Fibroblast of lung (primary cell): Measurements from ENCODE around the gene ATP8A2. TPM values are rescaled to one million over a fixed set of nuclear protein-coding genes. Genes with fewer than 3 reads are reported as not detected.

Source experiments
- DNase-seq, 2 donors: peaks; one replicate each; pipeline versions ENCODE4 v3.0.0 to v3.0.0-alpha.2; 2010; ENCODE audit warnings: low read depth in 2 of 2
- H2AFZ ChIP-seq: 2 replicates; pipeline ENCODE4 v1.5.1; 2012; ENCODE audit warnings: low read length, control low read depth, inconsistent platforms
- H3K27ac ChIP-seq: 2 replicates; pipeline ENCODE4 v1.5.1; 2011; ENCODE audit warnings: low read length, control low read depth; ENCODE audit not compliant: insufficient read depth
- H3K27me3 ChIP-seq: 2 replicates; pipeline ENCODE4 v1.5.1; 2011; ENCODE audit warnings: mild to moderate bottlenecking, low read length; ENCODE audit not compliant: control insufficient read depth, insufficient read depth
- H3K36me3 ChIP-seq: 2 replicates; pipeline ENCODE4 v1.5.1; 2011; ENCODE audit warnings: low read length; ENCODE audit not compliant: control insufficient read depth, insufficient read depth
- H3K4me1 ChIP-seq: 2 replicates; pipeline ENCODE4 v1.5.1; 2011; ENCODE audit warnings: low read length; ENCODE audit not compliant: control insufficient read depth, insufficient read depth; ENCODE audit errors: extremely low read depth
- H3K4me2 ChIP-seq: 2 replicates; pipeline ENCODE4 v1.5.1; 2011; ENCODE audit warnings: low read length, control low read depth; ENCODE audit not compliant: insufficient read depth; ENCODE audit errors: extremely low read depth
- H3K4me3 ChIP-seq, 4 experiments: fragments of 200-600 bp in 1 of 4; sonication (generic) in 1 of 4; replicated peaks in 1 of 4; 2 replicates each; pipeline ENCODE4 v1.5.1; 2011 to 2016; ENCODE audit warnings: low read length in 4 of 4, low read depth in 3 of 4, mild to moderate bottlenecking in 3 of 4, control low read depth in 2 of 4, inconsistent platforms in 1 of 4, mixed read lengths in 1 of 4; ENCODE audit not compliant: insufficient read depth in 1 of 4; ENCODE audit errors: control extremely low read depth in 1 of 4
- H3K79me2 ChIP-seq: 2 replicates; pipeline ENCODE4 v1.5.1; 2012; ENCODE audit warnings: mild to moderate bottlenecking, low read length, inconsistent platforms; ENCODE audit not compliant: control insufficient read depth, insufficient read depth
- H3K9ac ChIP-seq: 2 replicates; pipeline ENCODE4 v1.5.1; 2011; ENCODE audit warnings: mild to moderate bottlenecking, low read length, control low read depth; ENCODE audit not compliant: insufficient read depth
- H3K9me3 ChIP-seq: 2 replicates; pipeline ENCODE4 v1.5.1; 2012; ENCODE audit warnings: low read depth, low read length; ENCODE audit not compliant: control insufficient read depth, insufficient read depth
- H4K20me1 ChIP-seq: 2 replicates; pipeline ENCODE4 v1.5.1; 2011; ENCODE audit warnings: low read length; ENCODE audit not compliant: control insufficient read depth, insufficient read depth; ENCODE audit errors: extremely low read depth
- EZH2 ChIP-seq: IDR thresholded peaks from 2 replicates; pipeline ENCODE4 v1.5.1; 2012; ENCODE audit warnings: low read length, control low read depth, mild to moderate bottlenecking; ENCODE audit errors: missing control alignments
- polyA plus RNA-seq, 2 donors: library from polyadenylated mRNA; depleted of rRNA in 1 of 2; stranded (reverse) in 1 of 2; unstranded in 1 of 2; fragments of >200 nt; gene quantifications; 2 replicates each; pipeline ENCODE4 v1.2.1, GENCODE V29; 2011 to 2012; ENCODE audit warnings: missing spikeins in 1 of 2
- total RNA-seq: library from RNA; depleted of rRNA; stranded (reverse); fragments of >200 nt; gene quantifications from 2 replicates; pipeline ENCODE4 v1.2.1, GENCODE V29; 2014
- TF ChIP-seq, protein P1 (sequence below), 2 donors: IDR thresholded peaks in 1 of 2; conservative IDR thresholded peaks in 1 of 2; 1 replicate in 1 of 2; 2 replicates in 1 of 2; pipeline ENCODE4 v1.5.1; 2011 to 2012; ENCODE audit warnings: low read length in 2 of 2, control low read depth in 1 of 2, inconsistent platforms in 1 of 2, low read depth in 1 of 2, mild to moderate bottlenecking in 1 of 2

The ATP8A2 gene
- total and polyA plus RNA-seq, 2 donors (not counting 1 experiment from before 2014, with no cell fraction given) = under 0.01 to 0.01 TPM

DNA sequence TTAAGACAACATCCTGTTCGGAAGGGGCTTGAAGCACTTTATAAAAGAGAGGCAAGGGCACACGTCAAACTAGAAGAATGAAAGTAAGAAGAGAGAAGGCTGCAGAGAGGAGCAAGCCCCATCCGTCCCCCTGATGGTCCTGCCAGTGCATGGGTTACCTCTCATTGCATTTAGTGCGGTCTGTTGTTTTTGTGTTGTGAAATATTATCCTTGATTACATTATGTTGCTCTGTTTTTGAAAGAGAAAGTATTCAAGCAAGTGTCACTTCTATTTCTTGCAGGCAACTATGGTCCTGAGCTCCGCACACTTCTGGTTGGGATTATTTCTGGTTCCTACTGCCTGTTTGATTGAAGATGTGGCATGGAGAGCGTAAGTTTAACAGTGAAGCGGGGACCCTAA is 589.5 kb downstream of the ATP8A2 start:
- no peak overlapping the region for H3K4me2 ChIP-seq
- no peak for DNase-seq
- no peaks in the 10 kb centered on the region for H3K9me3 ChIP-seq

DNA sequence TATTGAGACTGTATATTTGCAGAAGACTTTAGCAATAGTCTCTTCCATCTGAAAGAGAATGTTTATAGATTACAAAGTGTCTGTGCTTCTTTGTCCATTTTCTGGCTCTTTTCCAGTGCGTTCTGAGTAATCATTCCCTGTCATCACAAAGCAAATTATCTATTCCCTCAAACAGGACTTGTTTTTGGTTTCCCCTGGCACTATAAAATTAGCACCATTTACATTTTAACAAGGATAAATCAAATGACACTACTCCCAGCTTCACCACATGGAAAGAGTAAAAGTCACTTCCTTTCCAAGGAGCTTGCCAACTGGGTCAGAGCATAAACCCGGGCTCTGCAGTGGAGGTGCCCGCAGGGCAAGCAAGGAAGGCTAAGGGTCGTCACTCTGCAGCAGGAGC is 591.9 kb downstream of the ATP8A2 start:
- Histone ChIP-seq H4K20me1 (no peaks in the 10 kb centered on the region), H3K27me3 (no peaks in the 10 kb centered on the region), H3K9me3 (no peaks in the 10 kb centered on the region), H3K9ac (no peak overlapping the region), H2AFZ (no peak overlapping the region), H3K4me1 (no peaks in the 10 kb centered on the region), H3K79me2 (no peaks in the 10 kb centered on the region), H3K36me3 (no peaks in the 10 kb centered on the region), H3K4me3 (no peak overlapping the region), H3K4me2 (no peak overlapping the region), H3K27ac (no peak overlapping the region)
- TF ChIP-seq EZH2 = no peak
- TF ChIP-seq, protein P1, sequence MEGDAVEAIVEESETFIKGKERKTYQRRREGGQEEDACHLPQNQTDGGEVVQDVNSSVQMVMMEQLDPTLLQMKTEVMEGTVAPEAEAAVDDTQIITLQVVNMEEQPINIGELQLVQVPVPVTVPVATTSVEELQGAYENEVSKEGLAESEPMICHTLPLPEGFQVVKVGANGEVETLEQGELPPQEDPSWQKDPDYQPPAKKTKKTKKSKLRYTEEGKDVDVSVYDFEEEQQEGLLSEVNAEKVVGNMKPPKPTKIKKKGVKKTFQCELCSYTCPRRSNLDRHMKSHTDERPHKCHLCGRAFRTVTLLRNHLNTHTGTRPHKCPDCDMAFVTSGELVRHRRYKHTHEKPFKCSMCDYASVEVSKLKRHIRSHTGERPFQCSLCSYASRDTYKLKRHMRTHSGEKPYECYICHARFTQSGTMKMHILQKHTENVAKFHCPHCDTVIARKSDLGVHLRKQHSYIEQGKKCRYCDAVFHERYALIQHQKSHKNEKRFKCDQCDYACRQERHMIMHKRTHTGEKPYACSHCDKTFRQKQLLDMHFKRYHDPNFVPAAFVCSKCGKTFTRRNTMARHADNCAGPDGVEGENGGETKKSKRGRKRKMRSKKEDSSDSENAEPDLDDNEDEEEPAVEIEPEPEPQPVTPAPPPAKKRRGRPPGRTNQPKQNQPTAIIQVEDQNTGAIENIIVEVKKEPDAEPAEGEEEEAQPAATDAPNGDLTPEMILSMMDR (conservative IDR thresholded peaks at IDR 0.05 in 1 of 2, IDR thresholded peaks at IDR 0.05 in 1 of 2; ENCODE audit: low read depth in 1 of 2, low read length in 2 of 2) = no peak
- peak in 1 of 2 donors; percentile 17 for DNase-seq

More for the DNA sequence above, 589.5 kb downstream of the ATP8A2 start:
- Histone ChIP-seq H3K27me3 (no peaks in the 10 kb centered on the region), H4K20me1 (no peaks in the 10 kb centered on the region), H2AFZ (no peak overlapping the region), H3K27ac (no peak overlapping the region), H3K4me3 (no peak overlapping the region), H3K9ac (no peak overlapping the region), H3K36me3 (no peaks in the 10 kb centered on the region), H3K79me2 (no peaks in the 10 kb centered on the region), H3K4me1 (no peaks in the 10 kb centered on the region)
- no peak for TF ChIP-seq EZH2
- TF ChIP-seq, protein P1 (conservative IDR thresholded peaks at IDR 0.05 in 1 of 2, IDR thresholded peaks at IDR 0.05 in 1 of 2; ENCODE audit: low read depth in 1 of 2, low read length in 2 of 2) = no peak

DNA sequence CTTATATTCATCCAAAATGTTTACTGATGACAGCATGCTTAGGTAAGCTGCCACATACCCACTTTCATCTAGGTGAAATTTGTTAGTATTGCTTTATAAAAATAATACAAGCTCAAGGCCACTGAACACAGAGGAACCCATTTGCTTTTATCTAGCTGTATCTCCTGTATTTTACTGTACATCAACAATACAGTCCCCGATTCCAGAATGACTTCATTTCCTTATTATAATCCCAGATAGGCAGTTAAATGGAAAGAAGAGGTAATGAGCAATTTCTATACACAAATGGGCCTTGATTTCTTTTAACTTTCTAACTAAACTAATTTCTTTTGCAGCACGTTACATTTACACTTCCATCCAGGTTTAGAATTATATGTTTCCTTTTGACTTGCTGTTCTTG is 593.8 kb downstream of the ATP8A2 start:
- Histone ChIP-seq H3K4me2 (no peak overlapping the region), H3K27ac (no peak overlapping the region), H3K4me1 (no peaks in the 10 kb centered on the region), H3K36me3 (no peaks in the 10 kb centered on the region), H3K27me3 (no peaks in the 10 kb centered on the region), H4K20me1 (no peaks in the 10 kb centered on the region), H3K9me3 (no peaks in the 10 kb centered on the region), H3K4me3 (no peak overlapping the region), H3K9ac (no peak overlapping the region), H3K79me2 (no peaks in the 10 kb centered on the region), H2AFZ (no peak overlapping the region)
- TF ChIP-seq EZH2 = no peak
- TF ChIP-seq, protein P1 (conservative IDR thresholded peaks at IDR 0.05 in 1 of 2, IDR thresholded peaks at IDR 0.05 in 1 of 2; ENCODE audit: low read depth in 1 of 2, low read length in 2 of 2) = no peak
- DNase-seq = no peak
